ENCODE data around the gene NPAS3.

DNA sequence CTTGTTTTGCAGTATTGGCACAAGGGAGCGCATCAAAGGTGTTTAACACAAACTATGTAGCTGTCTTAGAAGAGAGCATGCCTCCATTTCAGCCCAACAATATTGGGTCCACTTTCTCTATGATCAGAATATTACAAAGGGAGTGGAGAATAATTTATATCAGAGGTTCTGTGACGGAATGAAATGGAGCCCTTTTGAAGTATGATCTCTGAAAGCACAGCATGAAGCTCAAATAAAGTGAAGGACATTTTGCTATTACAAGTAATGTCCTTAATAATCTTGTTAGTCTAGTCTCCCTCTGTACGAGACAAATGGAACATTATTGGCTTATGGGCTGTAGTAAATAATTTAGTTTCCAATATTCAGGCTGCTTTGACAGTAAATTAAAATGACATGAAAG lies 302.7 kb downstream of the NPAS3 start:
- TF ChIP-seq, protein P1, sequence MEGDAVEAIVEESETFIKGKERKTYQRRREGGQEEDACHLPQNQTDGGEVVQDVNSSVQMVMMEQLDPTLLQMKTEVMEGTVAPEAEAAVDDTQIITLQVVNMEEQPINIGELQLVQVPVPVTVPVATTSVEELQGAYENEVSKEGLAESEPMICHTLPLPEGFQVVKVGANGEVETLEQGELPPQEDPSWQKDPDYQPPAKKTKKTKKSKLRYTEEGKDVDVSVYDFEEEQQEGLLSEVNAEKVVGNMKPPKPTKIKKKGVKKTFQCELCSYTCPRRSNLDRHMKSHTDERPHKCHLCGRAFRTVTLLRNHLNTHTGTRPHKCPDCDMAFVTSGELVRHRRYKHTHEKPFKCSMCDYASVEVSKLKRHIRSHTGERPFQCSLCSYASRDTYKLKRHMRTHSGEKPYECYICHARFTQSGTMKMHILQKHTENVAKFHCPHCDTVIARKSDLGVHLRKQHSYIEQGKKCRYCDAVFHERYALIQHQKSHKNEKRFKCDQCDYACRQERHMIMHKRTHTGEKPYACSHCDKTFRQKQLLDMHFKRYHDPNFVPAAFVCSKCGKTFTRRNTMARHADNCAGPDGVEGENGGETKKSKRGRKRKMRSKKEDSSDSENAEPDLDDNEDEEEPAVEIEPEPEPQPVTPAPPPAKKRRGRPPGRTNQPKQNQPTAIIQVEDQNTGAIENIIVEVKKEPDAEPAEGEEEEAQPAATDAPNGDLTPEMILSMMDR (IDR thresholded peaks at IDR 0.05), result no peak
- no peak for TF ChIP-seq POLR2A (IDR thresholded peaks at IDR 0.05)
